Measurements from ENCODE around the gene ADAMTS17.

The ADAMTS17 gene

GRCh38 chr15:100118546-100118945 lies 223.2 kb downstream of the ADAMTS17 start:
- no peak overlapping the region for H3K4me3 ChIP-seq (ENCODE audit: low read depth, low read length)
- no peak for TF ChIP-seq CTCF (IDR thresholded peaks at IDR 0.05; ENCODE audit: borderline replicate concordance, insufficient read depth, low read depth, low read length)

- no peak for TF ChIP-seq CTCF (IDR thresholded peaks at IDR 0.05; ENCODE audit: borderline replicate concordance, insufficient read depth, low read depth, low read length)
- H3K4me3 ChIP-seq (ENCODE audit: low read depth, low read length) = no peak overlapping the region
Observed at GRCh38 chr15:100116416-100117190, 225.2 kb downstream of the ADAMTS17 start.

GRCh38 chr15:100115711-100116090 lies 226.1 kb downstream of the ADAMTS17 start:
- no peak overlapping the region for H3K4me3 ChIP-seq (ENCODE audit: low read depth, low read length)

GRCh38 chr15:100115066-100115710 lies 226.6 kb downstream of the ADAMTS17 start:
- no peak for TF ChIP-seq CTCF (IDR thresholded peaks at IDR 0.05; ENCODE audit: borderline replicate concordance, insufficient read depth, low read depth, low read length)
- no peak overlapping the region for H3K4me3 ChIP-seq (ENCODE audit: low read depth, low read length)

More at GRCh38 chr15:100115711-100116090, 226.1 kb downstream of the ADAMTS17 start:
- TF ChIP-seq CTCF (IDR thresholded peaks at IDR 0.05; ENCODE audit: borderline replicate concordance, insufficient read depth, low read depth, low read length) = no peak

GRCh38 chr15:100114571-100114970 lies 227.2 kb downstream of the ADAMTS17 start:
- H3K4me3 ChIP-seq (ENCODE audit: low read depth, low read length) = no peak overlapping the region
- no peak for TF ChIP-seq CTCF (IDR thresholded peaks at IDR 0.05; ENCODE audit: borderline replicate concordance, insufficient read depth, low read depth, low read length)

GRCh38 chr15:100114100-100114499 lies 227.7 kb downstream of the ADAMTS17 start:
- no peak overlapping the region for H3K4me3 ChIP-seq (ENCODE audit: low read depth, low read length)
- TF ChIP-seq CTCF (IDR thresholded peaks at IDR 0.05; ENCODE audit: borderline replicate concordance, insufficient read depth, low read depth, low read length) = no peak

Data from GM12875 (cell line).